Endothelial cell of umbilical vein (primary cell): ENCODE data around the gene USH2A. TPM values are rescaled to one million over a fixed set of nuclear protein-coding genes. Genes with fewer than 3 reads are reported as not detected.

Source experiments
- BruUV-seq: library from RNA; stranded (reverse); fragments of 400-500 nt; replicated peaks from 2 replicates; lab custom pipeline; 2021; lab: Mats Ljungman, UMichigan
- CTCF ChIA-PET: fragments of 300-600, 350-600 bp; sonication (Branson Sonifier 250); formaldehyde crosslinking; loops from one replicate; lab custom pipeline; 2021; ENCODE audit warnings: antibody characterized with exemption, inconsistent platforms; lab: Charles Lee
- POLR2A ChIA-PET: fragments of 300-600, 350-600 bp; sonication (Branson Sonifier 250); formaldehyde crosslinking; loops from one replicate; lab custom pipeline; 2021; ENCODE audit warnings: antibody characterized with exemption, inconsistent platforms; lab: Charles Lee
- DNase-seq: peaks from one replicate; pipeline ENCODE4 v3.0.0-alpha.2; 2011; ENCODE audit warnings: low read depth, low spot score
- FAIRE-seq: peaks from 2 replicates; lab custom pipeline; 2011; peaks lifted over from hg19 to GRCh38; lab: Jason Lieb, UNC
- H2AFZ ChIP-seq: 2 replicates; pipeline ENCODE4 v1.6.0; 2012; ENCODE audit warnings: low read depth, low read length, control low read depth, inconsistent platforms
- H3K27ac ChIP-seq: 2 replicates; pipeline ENCODE4 v1.5.1; 2011; ENCODE audit warnings: low read depth, mild to moderate bottlenecking, control low read depth, low read length, moderate library complexity; ENCODE audit not compliant: insufficient read depth
- H3K27me3 ChIP-seq, 2 experiments: 2 replicates each; pipeline versions ENCODE4 v1.6.0 to v1.6.1; 2011; ENCODE audit warnings: low read length in 2 of 2, mixed read lengths in 1 of 2; ENCODE audit not compliant: control insufficient read depth in 2 of 2, insufficient read depth in 2 of 2
- H3K36me3 ChIP-seq, 2 experiments: 2 replicates in 1 of 2; 3 replicates in 1 of 2; pipeline ENCODE4 v1.5.1; 2011; ENCODE audit warnings: low read length in 2 of 2, mild to moderate bottlenecking in 1 of 2, moderate library complexity in 1 of 2; ENCODE audit not compliant: control insufficient read depth in 2 of 2, insufficient read depth in 2 of 2; ENCODE audit errors: extremely low read depth in 1 of 2
- H3K4me1 ChIP-seq: 3 replicates; pipeline ENCODE4 v1.5.1; 2011; ENCODE audit warnings: mild to moderate bottlenecking, low read length; ENCODE audit not compliant: control insufficient read depth, insufficient read depth; ENCODE audit errors: extremely low read depth
- H3K4me2 ChIP-seq: 2 replicates; pipeline ENCODE4 v1.6.1; 2011; ENCODE audit warnings: low read length, control low read depth, mixed read lengths; ENCODE audit not compliant: insufficient read depth
- H3K4me3 ChIP-seq, 3 experiments: fragments of 200-600 bp in 1 of 3; sonication (generic), shearing (Covaris generic) in 1 of 3; replicated peaks in 1 of 3; 2 replicates each; pipeline ENCODE4 v1.5.1; 2011 to 2016; ENCODE audit warnings: control low read depth in 3 of 3, low read length in 3 of 3, mild to moderate bottlenecking in 2 of 3, inconsistent platforms in 1 of 3, low read depth in 1 of 3, moderate library complexity in 1 of 3; ENCODE audit not compliant: insufficient read depth in 1 of 3
- H3K79me2 ChIP-seq: 2 replicates; pipeline ENCODE4 v1.6.0; 2012; ENCODE audit warnings: low read length, inconsistent platforms; ENCODE audit not compliant: control insufficient read depth, insufficient read depth
- H3K9ac ChIP-seq: replicated peaks from 2 replicates; pipeline ENCODE3; 2011; ENCODE audit warnings: low read length, control low read depth; ENCODE audit not compliant: insufficient read depth; ENCODE audit errors: extremely low read depth
- H3K9me1 ChIP-seq: replicated peaks from 3 replicates; pipeline ENCODE4 v1.6.0; 2011; ENCODE audit warnings: mild to moderate bottlenecking, low read length; ENCODE audit not compliant: control insufficient read depth, insufficient read depth; ENCODE audit errors: extremely low read depth
- H3K9me3 ChIP-seq: replicated peaks from 2 replicates; pipeline ENCODE4 v1.5.1; 2012; ENCODE audit warnings: low read length, inconsistent platforms; ENCODE audit not compliant: control insufficient read depth, insufficient read depth
- H4K20me1 ChIP-seq: replicated peaks from 2 replicates; pipeline ENCODE3; 2011; ENCODE audit warnings: mild to moderate bottlenecking, low read length; ENCODE audit not compliant: control insufficient read depth, insufficient read depth; ENCODE audit errors: extremely low read depth
- GATA2 ChIP-seq: IDR thresholded peaks from 2 replicates; pipeline ENCODE4 v1.7.0; 2011; ENCODE audit warnings: low read depth, mild to moderate bottlenecking, moderate library complexity, mixed read lengths, low read length; ENCODE audit not compliant: insufficient read length, insufficient read depth
- JUN ChIP-seq: IDR thresholded peaks from 2 replicates; pipeline ENCODE4 v1.6.1; 2011; ENCODE audit warnings: borderline replicate concordance, low read depth; ENCODE audit not compliant: insufficient read length, insufficient read depth
- POLR2A ChIP-seq: IDR thresholded peaks from 2 replicates; pipeline ENCODE4 v1.6.1; 2012; ENCODE audit warnings: low read depth, mild to moderate bottlenecking, control low read depth, low read length
- dilution Hi-C: fragments of 300-500 bp; cut with MboI; formaldehyde crosslinking; loops from one replicate; pipeline ENCODE4 v1.15.0; 2019; ENCODE audit warnings: low sequenced_read_pairs; ENCODE audit not compliant: extremely low pct_ligation_motif_present
- intact Hi-C: fragments of 100-400 bp; cut with micrococcal nuclease; formaldehyde crosslinking; loops from one replicate; pipeline ENCODE4 v1.10.0; 2022
- polyA plus RNA-seq, 4 experiments: library from polyadenylated mRNA; depleted of rRNA in 3 of 4; stranded (reverse) in 3 of 4; unstranded in 1 of 4; fragments of >200 nt; gene quantifications; 2 replicates each; pipeline versions ENCODE4 v1.2.1 to v1.2.3, GENCODE V29; 2011 to 2012; ENCODE audit warnings: missing spikeins in 1 of 4
- total RNA-seq: library from RNA; stranded (reverse); gene quantifications from 2 replicates; pipeline ENCODE4 v1.2.3, GENCODE V29; 2021
- TF ChIP-seq, protein P1 (sequence below): IDR thresholded peaks from 2 replicates; pipeline ENCODE4 v1.6.1; 2011; ENCODE audit not compliant: insufficient read depth, insufficient read length

The USH2A gene
- total and polyA plus RNA-seq, 2 donors (not counting 3 experiments of a cell fraction or from before 2014, with no cell fraction given), result not detected

DNA sequence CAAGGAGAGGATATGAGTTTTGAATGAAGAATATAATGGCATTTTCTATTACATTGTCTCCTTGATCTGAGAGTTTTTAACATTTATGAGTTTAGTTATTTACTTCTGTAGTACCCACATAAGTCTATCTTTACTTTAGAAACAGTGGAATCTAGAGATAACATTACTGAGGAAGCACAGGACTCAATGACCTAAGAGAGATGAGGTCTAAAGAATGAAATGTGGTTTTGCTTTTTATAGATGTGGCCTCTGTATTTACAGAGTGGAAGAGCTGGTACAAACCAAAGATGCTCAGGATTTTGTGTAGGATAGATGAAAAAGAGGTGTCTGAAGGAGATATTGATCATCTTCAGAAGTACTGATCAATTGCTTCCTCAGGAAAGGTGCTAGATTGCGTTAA, 678.8 kb downstream of the USH2A start:
- FAIRE-seq, result no peak
- H3K27ac ChIP-seq, result no peak overlapping the region
- POLR2A ChIA-PET, result no interaction called here
- H3K9me1 ChIP-seq, result no peaks in the 10 kb centered on the region
- no peaks in the 10 kb centered on the region for H3K79me2 ChIP-seq
- no peaks in the 10 kb centered on the region for H3K36me3 ChIP-seq
- H3K4me3 ChIP-seq, result no peak overlapping the region
- dilution Hi-C loops, result no loop called here
- BruUV-seq, result no TSS peak
- H2AFZ ChIP-seq, result no peak overlapping the region
- no peaks in the 10 kb centered on the region for H3K27me3 ChIP-seq
- DNase-seq, result no peak
- H3K4me1 ChIP-seq, result no peaks in the 10 kb centered on the region
- no peaks in the 10 kb centered on the region for H4K20me1 ChIP-seq
- intact Hi-C loops, result no loop called here
- CTCF ChIA-PET, result no interaction called here
- H3K9ac ChIP-seq, result no peak overlapping the region
- no peak for TF ChIP-seq JUN
- no peak for TF ChIP-seq GATA2
- TF ChIP-seq, protein P1, sequence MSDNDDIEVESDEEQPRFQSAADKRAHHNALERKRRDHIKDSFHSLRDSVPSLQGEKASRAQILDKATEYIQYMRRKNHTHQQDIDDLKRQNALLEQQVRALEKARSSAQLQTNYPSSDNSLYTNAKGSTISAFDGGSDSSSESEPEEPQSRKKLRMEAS, result no peak
- H3K9me3 ChIP-seq, result no peaks in the 10 kb centered on the region
- no peak overlapping the region for H3K4me2 ChIP-seq

DNA sequence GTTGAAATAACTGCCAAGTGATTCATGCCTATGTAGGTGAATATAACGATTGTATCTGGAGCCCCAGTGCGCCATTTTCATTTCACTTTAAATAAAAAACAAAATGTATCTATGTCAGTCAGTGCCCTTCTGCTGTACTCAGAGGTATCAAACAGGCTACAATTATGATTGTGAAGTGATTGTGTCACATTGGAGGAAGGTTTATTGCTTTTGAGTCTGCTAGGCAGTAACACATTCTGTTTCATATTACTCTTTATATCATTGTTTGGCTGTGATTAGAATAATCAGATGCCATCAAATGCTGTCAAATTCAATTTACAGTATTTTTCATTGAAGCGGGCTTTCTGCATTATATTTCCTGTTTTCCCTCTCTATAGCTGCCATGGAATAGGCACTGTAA, 684.2 kb downstream of the USH2A start:
- CTCF ChIA-PET, result no interaction called here
- no peak for FAIRE-seq
- dilution Hi-C loops, result no loop called here

More for the DNA sequence above, 684.2 kb downstream of the USH2A start:
- Histone ChIP-seq H3K4me3 (no peak overlapping the region), H3K79me2 (no peaks in the 10 kb centered on the region), H3K9ac (no peak overlapping the region), H4K20me1 (no peaks in the 10 kb centered on the region), H3K9me3 (no peaks in the 10 kb centered on the region), H3K9me1 (no peaks in the 10 kb centered on the region), H3K4me1 (no peaks in the 10 kb centered on the region), H3K27ac (no peak overlapping the region), H3K4me2 (no peak overlapping the region), H2AFZ (no peak overlapping the region), H3K36me3 (no peaks in the 10 kb centered on the region), H3K27me3 (no peaks in the 10 kb centered on the region)
- no peak for DNase-seq
- intact Hi-C loops, result no loop called here
- no TSS peak for BruUV-seq
- POLR2A ChIA-PET, result no interaction called here
- TF ChIP-seq POLR2A, result no peak
- no peak for TF ChIP-seq GATA2
